GM12878 (cell line): ENCODE measurements around the gene MYDGF.

ENCODE experiments used
- BMI1 ChIP-seq: fragments of 450-650 bp; IDR thresholded peaks from 2 replicates; pipeline ENCODE4 v1.6.1; 2016; ENCODE audit warnings: mild to moderate bottlenecking, moderate library complexity, borderline replicate concordance
- CBX3 ChIP-seq: fragments of 200-600 bp; sonication (generic); IDR thresholded peaks from 2 replicates; pipeline ENCODE4 v1.6.1; 2016; ENCODE audit warnings: low read depth, borderline replicate concordance
- EP300 ChIP-seq, 2 experiments: fragments of 150-350 bp in 1 of 2; IDR thresholded peaks; 2 replicates each; pipeline ENCODE4 v1.6.1; 2011 to 2012; ENCODE audit warnings: low read depth in 2 of 2, low read length in 2 of 2, borderline replicate concordance in 1 of 2, improper control_type of control experiment in 1 of 2, inconsistent platforms in 1 of 2; ENCODE audit not compliant: control insufficient read depth in 1 of 2
- FOXK2 ChIP-seq: fragments of 450-650 bp; IDR thresholded peaks from 2 replicates; pipeline ENCODE4 v1.6.1; 2017; ENCODE audit warnings: mild to moderate bottlenecking, moderate library complexity
- PAX5 ChIP-seq: IDR thresholded peaks from 2 replicates; pipeline ENCODE4 v1.6.1; 2011; ENCODE audit warnings: low read depth, low read length, borderline replicate concordance
- PML ChIP-seq: IDR thresholded peaks from 2 replicates; pipeline ENCODE4 v1.6.1; 2012; ENCODE audit warnings: low read length, inconsistent platforms
- SMARCA5 ChIP-seq: fragments of 450-650 bp; IDR thresholded peaks from 2 replicates; pipeline ENCODE4 v1.6.1; 2017; ENCODE audit warnings: mild to moderate bottlenecking
- TAF1 ChIP-seq: IDR thresholded peaks from 2 replicates; pipeline ENCODE4 v1.6.1; 2011; ENCODE audit warnings: mild to moderate bottlenecking, low read depth, low read length, borderline replicate concordance
- TF ChIP-seq, protein P1 (sequence below), 3 experiments: IDR thresholded peaks in 2 of 3; conservative IDR thresholded peaks in 1 of 3; 2 replicates each; pipeline ENCODE4 v1.5.1; 2011; ENCODE audit warnings: low read depth in 3 of 3, low read length in 3 of 3, mild to moderate bottlenecking in 3 of 3, control low read depth in 2 of 3, moderate library complexity in 2 of 3, inconsistent platforms in 1 of 3, mixed read lengths in 1 of 3; ENCODE audit not compliant: control insufficient read depth in 2 of 3, insufficient read depth in 1 of 3; ENCODE audit errors: extremely low read depth in 1 of 3
- TF ChIP-seq, protein P2 (sequence below): fragments of 450-650 bp; formaldehyde crosslinking; IDR thresholded peaks from 2 replicates; pipeline ENCODE4 v1.4.0; 2020; ENCODE audit warnings: mild to moderate bottlenecking, moderate library complexity
- TF ChIP-seq, protein P3 (sequence below): IDR thresholded peaks from 2 replicates; pipeline ENCODE4 v1.6.1; 2012; ENCODE audit warnings: improper control_type of control experiment, low read depth, low read length; ENCODE audit not compliant: insufficient replicate concordance
- TF ChIP-seq, protein P4 (sequence below): fragments of 450-650 bp; IDR thresholded peaks from 2 replicates; pipeline ENCODE4 v1.6.1; 2017; ENCODE audit warnings: mild to moderate bottlenecking, moderate library complexity

DNA sequence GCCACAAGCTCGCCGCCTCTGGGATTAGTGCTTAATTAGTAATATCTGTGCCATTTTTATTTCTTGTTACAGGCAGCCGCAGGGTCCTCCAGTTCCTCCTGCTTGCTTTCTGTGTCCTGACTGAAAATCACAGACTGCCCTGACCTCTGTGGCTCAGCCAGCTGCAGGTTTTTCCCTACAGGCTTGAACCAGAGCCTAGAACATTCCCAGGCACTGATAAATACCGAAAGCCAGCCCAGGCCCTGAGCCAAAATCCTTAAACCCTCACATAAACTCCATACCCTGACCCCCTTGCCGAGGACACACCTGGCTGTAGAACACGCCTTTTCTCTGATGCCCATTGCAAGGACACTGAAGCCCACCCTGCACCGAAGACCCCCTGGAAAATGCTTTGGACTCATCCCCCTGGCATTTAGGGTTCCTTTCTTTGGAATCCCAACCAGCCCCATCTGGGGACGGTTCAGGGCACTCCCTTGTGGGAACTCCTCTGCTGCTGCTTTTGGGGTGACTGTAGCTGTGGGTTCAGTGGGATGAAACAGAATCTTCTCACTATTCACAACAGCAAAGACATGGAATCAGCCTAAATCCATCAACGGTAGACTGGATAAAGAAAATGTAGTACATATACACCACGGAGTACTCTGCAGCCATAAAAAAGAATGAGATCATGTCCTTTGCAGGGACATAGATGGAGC, 38.0 kb upstream of the MYDGF start:
- TF ChIP-seq, protein P1, sequence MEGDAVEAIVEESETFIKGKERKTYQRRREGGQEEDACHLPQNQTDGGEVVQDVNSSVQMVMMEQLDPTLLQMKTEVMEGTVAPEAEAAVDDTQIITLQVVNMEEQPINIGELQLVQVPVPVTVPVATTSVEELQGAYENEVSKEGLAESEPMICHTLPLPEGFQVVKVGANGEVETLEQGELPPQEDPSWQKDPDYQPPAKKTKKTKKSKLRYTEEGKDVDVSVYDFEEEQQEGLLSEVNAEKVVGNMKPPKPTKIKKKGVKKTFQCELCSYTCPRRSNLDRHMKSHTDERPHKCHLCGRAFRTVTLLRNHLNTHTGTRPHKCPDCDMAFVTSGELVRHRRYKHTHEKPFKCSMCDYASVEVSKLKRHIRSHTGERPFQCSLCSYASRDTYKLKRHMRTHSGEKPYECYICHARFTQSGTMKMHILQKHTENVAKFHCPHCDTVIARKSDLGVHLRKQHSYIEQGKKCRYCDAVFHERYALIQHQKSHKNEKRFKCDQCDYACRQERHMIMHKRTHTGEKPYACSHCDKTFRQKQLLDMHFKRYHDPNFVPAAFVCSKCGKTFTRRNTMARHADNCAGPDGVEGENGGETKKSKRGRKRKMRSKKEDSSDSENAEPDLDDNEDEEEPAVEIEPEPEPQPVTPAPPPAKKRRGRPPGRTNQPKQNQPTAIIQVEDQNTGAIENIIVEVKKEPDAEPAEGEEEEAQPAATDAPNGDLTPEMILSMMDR (IDR thresholded peaks at IDR 0.05 in 2 of 3, conservative IDR thresholded peaks at IDR 0.05 in 1 of 3; ENCODE audit: control insufficient read depth in 2 of 3, extremely low read depth in 1 of 3, insufficient read depth in 1 of 3, low read depth in 3 of 3, low read length in 3 of 3) = no peak
- TF ChIP-seq SMARCA5 (no peak), FOXK2 (no peak), TAF1 (no peak), EP300 (IDR thresholded peaks at IDR 0.05; ENCODE audit: borderline replicate concordance in 1 of 2, control insufficient read depth in 1 of 2, low read depth in 2 of 2, low read length in 2 of 2) (no peak), CBX3 (no peak), PML (no peak), PAX5 (no peak), BMI1 (no peak)
- TF ChIP-seq, protein P2, sequence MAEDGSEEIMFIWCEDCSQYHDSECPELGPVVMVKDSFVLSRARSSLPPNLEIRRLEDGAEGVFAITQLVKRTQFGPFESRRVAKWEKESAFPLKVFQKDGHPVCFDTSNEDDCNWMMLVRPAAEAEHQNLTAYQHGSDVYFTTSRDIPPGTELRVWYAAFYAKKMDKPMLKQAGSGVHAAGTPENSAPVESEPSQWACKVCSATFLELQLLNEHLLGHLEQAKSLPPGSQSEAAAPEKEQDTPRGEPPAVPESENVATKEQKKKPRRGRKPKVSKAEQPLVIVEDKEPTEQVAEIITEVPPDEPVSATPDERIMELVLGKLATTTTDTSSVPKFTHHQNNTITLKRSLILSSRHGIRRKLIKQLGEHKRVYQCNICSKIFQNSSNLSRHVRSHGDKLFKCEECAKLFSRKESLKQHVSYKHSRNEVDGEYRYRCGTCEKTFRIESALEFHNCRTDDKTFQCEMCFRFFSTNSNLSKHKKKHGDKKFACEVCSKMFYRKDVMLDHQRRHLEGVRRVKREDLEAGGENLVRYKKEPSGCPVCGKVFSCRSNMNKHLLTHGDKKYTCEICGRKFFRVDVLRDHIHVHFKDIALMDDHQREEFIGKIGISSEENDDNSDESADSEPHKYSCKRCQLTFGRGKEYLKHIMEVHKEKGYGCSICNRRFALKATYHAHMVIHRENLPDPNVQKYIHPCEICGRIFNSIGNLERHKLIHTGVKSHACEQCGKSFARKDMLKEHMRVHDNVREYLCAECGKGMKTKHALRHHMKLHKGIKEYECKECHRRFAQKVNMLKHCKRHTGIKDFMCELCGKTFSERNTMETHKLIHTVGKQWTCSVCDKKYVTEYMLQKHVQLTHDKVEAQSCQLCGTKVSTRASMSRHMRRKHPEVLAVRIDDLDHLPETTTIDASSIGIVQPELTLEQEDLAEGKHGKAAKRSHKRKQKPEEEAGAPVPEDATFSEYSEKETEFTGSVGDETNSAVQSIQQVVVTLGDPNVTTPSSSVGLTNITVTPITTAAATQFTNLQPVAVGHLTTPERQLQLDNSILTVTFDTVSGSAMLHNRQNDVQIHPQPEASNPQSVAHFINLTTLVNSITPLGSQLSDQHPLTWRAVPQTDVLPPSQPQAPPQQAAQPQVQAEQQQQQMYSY (CRISPR knock-in tag) = no peak
- TF ChIP-seq, protein P3, sequence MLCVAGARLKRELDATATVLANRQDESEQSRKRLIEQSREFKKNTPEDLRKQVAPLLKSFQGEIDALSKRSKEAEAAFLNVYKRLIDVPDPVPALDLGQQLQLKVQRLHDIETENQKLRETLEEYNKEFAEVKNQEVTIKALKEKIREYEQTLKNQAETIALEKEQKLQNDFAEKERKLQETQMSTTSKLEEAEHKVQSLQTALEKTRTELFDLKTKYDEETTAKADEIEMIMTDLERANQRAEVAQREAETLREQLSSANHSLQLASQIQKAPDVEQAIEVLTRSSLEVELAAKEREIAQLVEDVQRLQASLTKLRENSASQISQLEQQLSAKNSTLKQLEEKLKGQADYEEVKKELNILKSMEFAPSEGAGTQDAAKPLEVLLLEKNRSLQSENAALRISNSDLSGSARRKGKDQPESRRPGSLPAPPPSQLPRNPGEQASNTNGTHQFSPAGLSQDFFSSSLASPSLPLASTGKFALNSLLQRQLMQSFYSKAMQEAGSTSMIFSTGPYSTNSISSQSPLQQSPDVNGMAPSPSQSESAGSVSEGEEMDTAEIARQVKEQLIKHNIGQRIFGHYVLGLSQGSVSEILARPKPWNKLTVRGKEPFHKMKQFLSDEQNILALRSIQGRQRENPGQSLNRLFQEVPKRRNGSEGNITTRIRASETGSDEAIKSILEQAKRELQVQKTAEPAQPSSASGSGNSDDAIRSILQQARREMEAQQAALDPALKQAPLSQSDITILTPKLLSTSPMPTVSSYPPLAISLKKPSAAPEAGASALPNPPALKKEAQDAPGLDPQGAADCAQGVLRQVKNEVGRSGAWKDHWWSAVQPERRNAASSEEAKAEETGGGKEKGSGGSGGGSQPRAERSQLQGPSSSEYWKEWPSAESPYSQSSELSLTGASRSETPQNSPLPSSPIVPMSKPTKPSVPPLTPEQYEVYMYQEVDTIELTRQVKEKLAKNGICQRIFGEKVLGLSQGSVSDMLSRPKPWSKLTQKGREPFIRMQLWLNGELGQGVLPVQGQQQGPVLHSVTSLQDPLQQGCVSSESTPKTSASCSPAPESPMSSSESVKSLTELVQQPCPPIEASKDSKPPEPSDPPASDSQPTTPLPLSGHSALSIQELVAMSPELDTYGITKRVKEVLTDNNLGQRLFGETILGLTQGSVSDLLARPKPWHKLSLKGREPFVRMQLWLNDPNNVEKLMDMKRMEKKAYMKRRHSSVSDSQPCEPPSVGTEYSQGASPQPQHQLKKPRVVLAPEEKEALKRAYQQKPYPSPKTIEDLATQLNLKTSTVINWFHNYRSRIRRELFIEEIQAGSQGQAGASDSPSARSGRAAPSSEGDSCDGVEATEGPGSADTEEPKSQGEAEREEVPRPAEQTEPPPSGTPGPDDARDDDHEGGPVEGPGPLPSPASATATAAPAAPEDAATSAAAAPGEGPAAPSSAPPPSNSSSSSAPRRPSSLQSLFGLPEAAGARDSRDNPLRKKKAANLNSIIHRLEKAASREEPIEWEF = no peak
- TF ChIP-seq, protein P4, sequence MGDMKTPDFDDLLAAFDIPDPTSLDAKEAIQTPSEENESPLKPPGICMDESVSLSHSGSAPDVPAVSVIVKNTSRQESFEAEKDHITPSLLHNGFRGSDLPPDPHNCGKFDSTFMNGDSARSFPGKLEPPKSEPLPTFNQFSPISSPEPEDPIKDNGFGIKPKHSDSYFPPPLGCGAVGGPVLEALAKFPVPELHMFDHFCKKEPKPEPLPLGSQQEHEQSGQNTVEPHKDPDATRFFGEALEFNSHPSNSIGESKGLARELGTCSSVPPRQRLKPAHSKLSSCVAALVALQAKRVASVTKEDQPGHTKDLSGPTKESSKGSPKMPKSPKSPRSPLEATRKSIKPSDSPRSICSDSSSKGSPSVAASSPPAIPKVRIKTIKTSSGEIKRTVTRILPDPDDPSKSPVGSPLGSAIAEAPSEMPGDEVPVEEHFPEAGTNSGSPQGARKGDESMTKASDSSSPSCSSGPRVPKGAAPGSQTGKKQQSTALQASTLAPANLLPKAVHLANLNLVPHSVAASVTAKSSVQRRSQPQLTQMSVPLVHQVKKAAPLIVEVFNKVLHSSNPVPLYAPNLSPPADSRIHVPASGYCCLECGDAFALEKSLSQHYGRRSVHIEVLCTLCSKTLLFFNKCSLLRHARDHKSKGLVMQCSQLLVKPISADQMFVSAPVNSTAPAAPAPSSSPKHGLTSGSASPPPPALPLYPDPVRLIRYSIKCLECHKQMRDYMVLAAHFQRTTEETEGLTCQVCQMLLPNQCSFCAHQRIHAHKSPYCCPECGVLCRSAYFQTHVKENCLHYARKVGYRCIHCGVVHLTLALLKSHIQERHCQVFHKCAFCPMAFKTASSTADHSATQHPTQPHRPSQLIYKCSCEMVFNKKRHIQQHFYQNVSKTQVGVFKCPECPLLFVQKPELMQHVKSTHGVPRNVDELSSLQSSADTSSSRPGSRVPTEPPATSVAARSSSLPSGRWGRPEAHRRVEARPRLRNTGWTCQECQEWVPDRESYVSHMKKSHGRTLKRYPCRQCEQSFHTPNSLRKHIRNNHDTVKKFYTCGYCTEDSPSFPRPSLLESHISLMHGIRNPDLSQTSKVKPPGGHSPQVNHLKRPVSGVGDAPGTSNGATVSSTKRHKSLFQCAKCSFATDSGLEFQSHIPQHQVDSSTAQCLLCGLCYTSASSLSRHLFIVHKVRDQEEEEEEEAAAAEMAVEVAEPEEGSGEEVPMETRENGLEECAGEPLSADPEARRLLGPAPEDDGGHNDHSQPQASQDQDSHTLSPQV = no peak
